Renal pelvis (tissue), 4 donors: Measurements from ENCODE around the gene ECHDC3. TPM values are rescaled to one million over a fixed set of nuclear protein-coding genes. Genes with fewer than 3 reads are reported as not detected.

ENCODE experiments used
- DNase-seq: peaks from one replicate; pipeline ENCODE4 v3.0.0-alpha.2; 2013
- polyA plus RNA-seq, 3 donors: library from polyadenylated mRNA; unstranded; fragments of 120-200 nt; gene quantifications; one replicate each; pipeline ENCODE4 v1.2.1, GENCODE V29; 2013; ENCODE audit not compliant: insufficient read length in 3 of 3

ECHDC3 gene
- polyA plus RNA-seq, 3 donors = 11.4 to 19.4 (median 13.1) TPM

GRCh38 chr10:11806706-11807105 lies 64.5 kb downstream of the ECHDC3 start:
- DNase-seq = no peak

GRCh38 chr10:11808808-11809207 lies 66.6 kb downstream of the ECHDC3 start:
- no peak for DNase-seq

- DNase-seq = peak; percentile 80
Measured at GRCh38 chr10:11810313-11810766, 68.2 kb downstream of the ECHDC3 start.

GRCh38 chr10:11810973-11811372 lies 68.8 kb downstream of the ECHDC3 start:
- no peak for DNase-seq

GRCh38 chr10:11813177-11813576 lies 71.0 kb downstream of the ECHDC3 start:
- no peak for DNase-seq

Other genes starting within 250 kb of the ECHDC3 start
- gene USP6NL, start 130.7 kb upstream of the ECHDC3 start, polyA plus RNA-seq = 10 to 100 TPM; 26.8 to 28.9 (median 27.4) TPM
- 1 to 10 TPM; 4.9 to 6.1 (median 5.9) TPM for gene PROSER2, start 81.0 kb downstream of the ECHDC3 start, polyA plus RNA-seq